Measurements from ENCODE around the gene NKAIN2. TPM values are rescaled to one million over a fixed set of nuclear protein-coding genes. Genes with fewer than 3 reads are reported as not detected.

Gene NKAIN2
- total and polyA plus RNA-seq, 2 donors (not counting 3 experiments of a cell fraction or from before 2014, with no cell fraction given): 0.03 TPM; not detected in 1

DNA sequence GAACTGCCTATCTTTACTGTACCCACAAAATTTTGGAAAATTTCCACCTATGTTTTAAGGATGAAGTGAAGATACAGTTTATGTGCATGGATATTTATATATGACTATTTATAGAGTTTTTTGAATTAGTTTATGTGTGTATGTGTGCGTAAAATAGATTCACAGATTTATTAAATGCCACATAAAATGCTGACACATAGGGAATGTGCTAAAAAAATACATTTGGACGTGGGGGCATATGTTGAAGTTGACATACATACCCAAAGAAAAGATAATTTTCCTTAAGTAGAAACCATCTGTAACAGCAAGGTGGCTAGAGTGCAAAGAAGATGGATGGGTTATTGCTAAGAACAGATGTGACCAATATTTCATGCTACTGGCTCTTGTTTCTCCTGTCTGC is 856.5 kb downstream of the NKAIN2 start:
- Histone ChIP-seq H3K36me3 (ENCODE audit: control insufficient read depth in 2 of 2, extremely low read depth in 1 of 2, insufficient read depth in 2 of 2, low read length in 2 of 2) (no peaks in the 10 kb centered on the region), H3K9ac (replicated peaks; ENCODE audit: extremely low read depth, insufficient read depth, low read length) (no peak overlapping the region), H3K9me1 (replicated peaks; ENCODE audit: control insufficient read depth, extremely low read depth, insufficient read depth, low read length) (no peaks in the 10 kb centered on the region), H3K4me1 (ENCODE audit: control insufficient read depth, extremely low read depth, insufficient read depth, low read length) (no peaks in the 10 kb centered on the region), H4K20me1 (replicated peaks; ENCODE audit: control insufficient read depth, extremely low read depth, insufficient read depth, low read length) (no peaks in the 10 kb centered on the region), H3K9me3 (replicated peaks; ENCODE audit: control insufficient read depth, insufficient read depth, low read length) (no peaks in the 10 kb centered on the region), H2AFZ (ENCODE audit: low read depth, low read length) (no peak overlapping the region), H3K79me2 (ENCODE audit: control insufficient read depth, insufficient read depth, low read length) (no peaks in the 10 kb centered on the region), H3K27me3 (ENCODE audit: control insufficient read depth in 2 of 2, insufficient read depth in 2 of 2, low read length in 2 of 2) (no peaks in the 10 kb centered on the region), H3K27ac (ENCODE audit: insufficient read depth, low read depth, low read length) (no peak overlapping the region), H3K4me2 (ENCODE audit: insufficient read depth, low read length) (no peak overlapping the region), H3K4me3 (replicated peaks in 1 of 3; ENCODE audit: insufficient read depth in 1 of 3, low read depth in 1 of 3, low read length in 3 of 3) (no peak overlapping the region)
- FAIRE-seq: no peak
- dilution Hi-C loops (cut with MboI; ENCODE audit: extremely low pct_ligation_motif_present, low sequenced_read_pairs) (no loop called here), intact Hi-C loops (cut with micrococcal nuclease) (no loop called here)
- POLR2A ChIA-PET: no interaction called here
- no TSS peak for BruUV-seq (replicated peaks)
- no peak for DNase-seq (ENCODE audit: low read depth, low spot score)
- CTCF ChIA-PET: no interaction called here
- no peak for TF ChIP-seq FOS (IDR thresholded peaks at IDR 0.05; ENCODE audit: borderline replicate concordance, insufficient read depth, low read length)
- TF ChIP-seq POLR2AphosphoS5 (IDR thresholded peaks at IDR 0.05; ENCODE audit: insufficient read depth, low read depth, low read length): no peak
- no peak for TF ChIP-seq GATA2 (IDR thresholded peaks at IDR 0.05; ENCODE audit: insufficient read depth, insufficient read length, low read depth, low read length)
- TF ChIP-seq, protein P1, sequence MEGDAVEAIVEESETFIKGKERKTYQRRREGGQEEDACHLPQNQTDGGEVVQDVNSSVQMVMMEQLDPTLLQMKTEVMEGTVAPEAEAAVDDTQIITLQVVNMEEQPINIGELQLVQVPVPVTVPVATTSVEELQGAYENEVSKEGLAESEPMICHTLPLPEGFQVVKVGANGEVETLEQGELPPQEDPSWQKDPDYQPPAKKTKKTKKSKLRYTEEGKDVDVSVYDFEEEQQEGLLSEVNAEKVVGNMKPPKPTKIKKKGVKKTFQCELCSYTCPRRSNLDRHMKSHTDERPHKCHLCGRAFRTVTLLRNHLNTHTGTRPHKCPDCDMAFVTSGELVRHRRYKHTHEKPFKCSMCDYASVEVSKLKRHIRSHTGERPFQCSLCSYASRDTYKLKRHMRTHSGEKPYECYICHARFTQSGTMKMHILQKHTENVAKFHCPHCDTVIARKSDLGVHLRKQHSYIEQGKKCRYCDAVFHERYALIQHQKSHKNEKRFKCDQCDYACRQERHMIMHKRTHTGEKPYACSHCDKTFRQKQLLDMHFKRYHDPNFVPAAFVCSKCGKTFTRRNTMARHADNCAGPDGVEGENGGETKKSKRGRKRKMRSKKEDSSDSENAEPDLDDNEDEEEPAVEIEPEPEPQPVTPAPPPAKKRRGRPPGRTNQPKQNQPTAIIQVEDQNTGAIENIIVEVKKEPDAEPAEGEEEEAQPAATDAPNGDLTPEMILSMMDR (IDR thresholded peaks at IDR 0.05; ENCODE audit: extremely low read depth in 1 of 2, insufficient read depth in 1 of 2, low read depth in 1 of 2, low read length in 2 of 2): no peak
- no peak for TF ChIP-seq POLR2A (IDR thresholded peaks at IDR 0.05; ENCODE audit: low read depth, low read length)
- TF ChIP-seq, protein P2, sequence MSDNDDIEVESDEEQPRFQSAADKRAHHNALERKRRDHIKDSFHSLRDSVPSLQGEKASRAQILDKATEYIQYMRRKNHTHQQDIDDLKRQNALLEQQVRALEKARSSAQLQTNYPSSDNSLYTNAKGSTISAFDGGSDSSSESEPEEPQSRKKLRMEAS (IDR thresholded peaks at IDR 0.05; ENCODE audit: insufficient read depth, insufficient read length): no peak
- no peak for TF ChIP-seq MYC (IDR thresholded peaks at IDR 0.05; ENCODE audit: low read depth, low read length)
- no peak for TF ChIP-seq EZH2 (IDR thresholded peaks at IDR 0.05; ENCODE audit: borderline replicate concordance, low read depth, low read length, severe bottlenecking)
- TF ChIP-seq JUN (IDR thresholded peaks at IDR 0.05; ENCODE audit: borderline replicate concordance, insufficient read depth, insufficient read length, low read depth): no peak
